HG03108 (cell line): ENCODE measurements around the gene FGF11.
A peak's percentile ranks its signal among the peaks of the same experiment; 100 is the strongest.

ENCODE experiments used
- ATAC-seq: cut with Tn5 transposase; IDR thresholded peaks from one replicate; pipeline ENCODE4 v1.9.1; 2021; ENCODE audit warnings: moderate library complexity; ENCODE audit not compliant: unreplicated experiment

Gene FGF11

GRCh38 chr17:7439462-7440112, at the start of gene FGF11:
TSS of gene FGF11 (plus strand) at chr17:7439512. CDS start at chr17:7439621, 109 bp downstream.
- no peak for ATAC-seq

- no peak for ATAC-seq
Observed at GRCh38 chr17:7389924-7390910, 49.1 kb upstream of the FGF11 start.

DNA sequence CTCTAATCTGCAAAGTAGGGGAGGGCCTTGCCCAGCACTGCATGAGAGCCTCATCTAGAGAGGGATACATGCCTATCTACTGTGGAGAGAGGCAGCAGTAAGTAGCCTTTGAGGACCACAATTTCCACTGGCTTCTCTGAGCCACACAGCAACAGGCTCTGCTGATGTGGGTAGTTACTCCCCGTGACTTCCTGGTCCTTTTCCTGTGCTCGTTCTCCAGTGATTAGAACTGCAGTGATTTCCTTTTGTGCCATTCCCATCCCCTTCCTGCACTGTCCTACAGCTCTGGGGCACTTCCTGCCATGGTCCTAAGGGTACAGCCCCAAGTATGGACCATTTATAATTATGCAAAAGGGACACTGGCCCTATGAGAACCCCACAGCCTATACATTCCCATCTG, 48.0 kb upstream of the FGF11 start:
- no peak for ATAC-seq

DNA sequence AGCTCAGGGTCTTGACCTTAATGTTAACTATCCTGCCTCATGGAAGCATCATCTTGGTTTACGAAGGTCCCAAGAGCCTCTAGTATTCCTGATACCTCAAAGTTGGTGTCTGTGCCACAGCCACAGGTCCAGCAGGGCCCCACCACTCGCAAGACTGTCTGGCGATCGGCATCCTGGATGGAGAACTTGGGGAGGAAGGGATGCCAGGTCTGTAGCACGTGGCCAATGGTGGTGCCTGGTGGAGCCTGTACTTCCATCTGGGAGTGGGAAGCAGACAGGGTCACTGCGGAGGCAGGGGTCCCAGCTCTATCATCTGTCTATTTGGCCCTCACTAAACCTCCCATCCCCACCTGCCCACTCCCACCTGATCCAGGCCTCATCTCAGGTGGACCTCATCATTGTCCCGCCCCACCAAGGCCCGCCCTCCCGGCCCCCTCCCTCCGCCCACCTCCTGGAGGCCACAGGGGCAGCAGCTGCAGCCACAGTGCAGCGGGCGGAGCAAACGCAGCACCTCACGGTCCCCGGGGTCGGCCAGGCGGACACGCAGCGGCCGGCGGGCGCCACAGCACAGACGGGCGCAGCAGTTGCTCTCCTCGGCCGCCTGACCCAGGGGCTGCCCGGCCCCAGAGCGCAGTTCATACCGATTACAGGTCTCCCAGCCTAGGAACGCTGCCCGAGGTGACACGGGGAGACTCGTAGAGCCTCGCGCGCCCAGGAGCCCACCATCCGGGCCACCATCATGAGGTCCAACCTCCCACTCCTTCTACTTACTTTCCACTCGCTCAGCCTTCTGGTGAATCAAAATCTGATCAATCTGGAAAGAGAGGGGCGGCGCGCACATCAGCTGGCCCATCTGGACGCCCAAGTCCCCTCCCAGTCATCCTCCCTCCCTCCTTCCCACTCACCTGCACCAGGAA, 46.4 kb upstream of the FGF11 start:
- ATAC-seq, result no peak

GRCh38 chr17:7393613-7394451, 45.5 kb upstream of the FGF11 start:
- ATAC-seq, result peak; percentile 40

GRCh38 chr17:7394452-7395191, 44.7 kb upstream of the FGF11 start, which contains the start of gene PLSCR3:
TSS of gene PLSCR3 (minus strand) at chr17:7394525. CDS start at chr17:7394110, 415 bp downstream.
- peak; percentile 68 for ATAC-seq

GRCh38 chr17:7396147-7396546, 43.2 kb upstream of the FGF11 start:
- ATAC-seq, result no peak

DNA sequence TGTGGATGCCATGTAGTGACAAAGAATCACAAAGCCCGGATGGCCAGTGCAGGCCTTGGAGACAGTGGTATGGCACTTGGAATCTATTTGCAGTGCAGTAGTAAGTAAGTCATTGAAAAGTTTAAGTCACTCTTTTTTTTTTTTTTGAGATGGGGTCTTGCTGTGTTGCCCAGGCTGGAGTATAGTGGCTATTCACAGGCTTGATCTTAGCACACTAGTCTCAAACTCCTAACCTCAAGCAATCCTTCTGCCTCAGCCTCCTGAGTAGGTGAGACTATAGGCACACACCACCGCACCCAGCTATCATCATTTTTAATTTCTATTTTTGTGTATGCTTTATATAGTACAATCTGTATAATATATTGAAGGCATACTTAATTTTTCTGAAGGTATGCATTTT, 40.7 kb upstream of the FGF11 start:
- no peak for ATAC-seq

- no peak for ATAC-seq
Observed at GRCh38 chr17:7403043-7403726, 36.1 kb upstream of the FGF11 start.

DNA sequence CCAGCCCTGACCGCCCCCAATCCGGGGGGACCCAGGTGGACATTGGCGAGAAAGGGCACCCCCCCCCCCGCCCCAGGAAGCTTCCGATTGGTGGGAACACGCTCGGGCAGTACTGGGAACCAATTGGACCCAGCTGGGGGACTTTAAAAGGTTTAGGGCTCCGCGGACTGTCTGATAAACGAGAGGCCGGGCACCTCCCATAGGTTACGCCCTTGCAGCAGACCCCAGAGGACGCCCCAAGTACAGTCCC, 35.7 kb upstream of the FGF11 start:
- ATAC-seq, result no peak

DNA sequence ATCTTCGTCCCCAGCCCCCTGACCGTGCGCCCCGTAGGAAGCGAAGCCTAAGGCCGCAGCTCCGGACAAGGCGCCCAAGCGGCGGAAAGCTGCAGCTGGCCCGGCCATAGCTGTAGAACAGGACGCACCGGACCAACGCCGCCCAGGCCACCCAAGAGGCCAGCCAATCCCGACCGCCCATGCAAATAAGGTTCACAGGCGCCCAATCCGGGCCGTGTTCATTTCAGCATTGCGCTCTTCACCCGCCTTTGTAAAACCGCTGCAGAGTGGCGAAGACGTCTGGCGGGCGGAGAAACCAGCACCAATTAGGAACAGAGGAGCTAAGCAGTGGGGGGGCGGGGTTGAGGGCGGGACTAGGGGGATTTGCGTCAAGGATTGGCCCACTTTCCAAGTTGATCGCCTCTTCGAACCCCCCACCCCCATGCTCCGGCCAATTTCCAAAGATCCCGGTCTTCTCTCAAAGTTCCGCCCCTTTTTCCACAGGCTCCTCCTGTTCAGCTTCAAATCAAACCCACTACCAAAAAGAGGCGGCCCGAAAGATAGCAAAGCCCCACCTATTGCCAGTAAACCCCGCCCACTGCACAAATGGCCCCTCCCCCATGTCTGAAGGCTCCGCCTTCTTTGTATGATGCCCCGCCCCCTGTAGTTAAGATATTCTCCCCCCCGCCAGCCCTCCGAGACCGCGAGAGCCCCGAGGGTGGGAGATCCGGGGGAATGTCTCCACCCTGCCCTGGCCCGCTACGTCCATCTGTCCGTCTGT, 35.2 kb upstream of the FGF11 start, which contains the start of gene TMEM256:
TSS of gene TMEM256 (minus strand) at position 121 of the 760 bp plus-strand sequence. CDS start at position 108, 13 bp downstream.
- peak; percentile 89 for ATAC-seq

- peak; percentile 14 for ATAC-seq
Observed at GRCh38 chr17:7404737-7405349, 34.5 kb upstream of the FGF11 start.

DNA sequence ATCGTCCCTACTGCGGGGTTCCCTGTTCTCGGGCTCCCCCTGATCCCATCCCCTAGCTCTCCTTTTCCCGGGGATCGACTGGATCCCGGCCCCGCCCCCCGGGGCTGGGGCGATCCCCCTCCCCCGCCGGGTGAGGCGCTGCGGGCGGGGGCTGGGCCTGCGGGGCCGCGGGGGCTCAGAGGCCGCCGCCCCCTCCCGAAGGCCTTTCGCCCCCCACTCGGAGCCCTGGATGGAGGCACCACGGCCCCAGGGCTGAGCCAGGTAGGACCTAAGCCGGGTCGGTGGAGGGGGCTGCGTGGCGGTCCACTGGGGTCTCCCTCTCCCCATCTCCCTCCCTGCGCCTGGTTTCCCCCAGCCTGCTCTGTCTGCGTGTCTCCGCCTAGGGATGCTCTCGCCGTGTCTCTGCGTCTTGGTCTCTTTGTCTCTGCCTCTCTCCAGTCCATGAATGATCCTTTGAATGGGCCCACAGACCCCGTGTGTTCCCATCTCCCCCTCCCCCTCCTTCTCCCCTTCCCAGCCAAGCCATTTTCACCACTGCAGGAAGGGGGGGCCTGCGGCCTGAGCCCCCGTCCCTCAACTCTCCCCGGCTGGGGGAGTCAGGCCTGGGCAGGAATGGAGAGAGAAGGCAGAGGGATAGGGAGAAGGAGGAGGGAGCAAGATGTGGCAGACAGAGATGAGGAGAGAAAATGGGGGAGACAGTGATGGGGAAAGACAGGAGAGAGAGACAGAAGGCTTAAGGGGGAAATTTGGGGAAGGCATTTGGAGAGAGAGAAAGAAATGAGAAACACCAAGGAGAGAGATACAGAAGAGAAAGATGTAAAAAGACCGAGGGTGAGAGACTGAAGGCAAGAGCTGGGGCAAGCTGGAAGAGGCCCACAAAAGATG, 33.7 kb upstream of the FGF11 start:
- no peak for ATAC-seq

DNA sequence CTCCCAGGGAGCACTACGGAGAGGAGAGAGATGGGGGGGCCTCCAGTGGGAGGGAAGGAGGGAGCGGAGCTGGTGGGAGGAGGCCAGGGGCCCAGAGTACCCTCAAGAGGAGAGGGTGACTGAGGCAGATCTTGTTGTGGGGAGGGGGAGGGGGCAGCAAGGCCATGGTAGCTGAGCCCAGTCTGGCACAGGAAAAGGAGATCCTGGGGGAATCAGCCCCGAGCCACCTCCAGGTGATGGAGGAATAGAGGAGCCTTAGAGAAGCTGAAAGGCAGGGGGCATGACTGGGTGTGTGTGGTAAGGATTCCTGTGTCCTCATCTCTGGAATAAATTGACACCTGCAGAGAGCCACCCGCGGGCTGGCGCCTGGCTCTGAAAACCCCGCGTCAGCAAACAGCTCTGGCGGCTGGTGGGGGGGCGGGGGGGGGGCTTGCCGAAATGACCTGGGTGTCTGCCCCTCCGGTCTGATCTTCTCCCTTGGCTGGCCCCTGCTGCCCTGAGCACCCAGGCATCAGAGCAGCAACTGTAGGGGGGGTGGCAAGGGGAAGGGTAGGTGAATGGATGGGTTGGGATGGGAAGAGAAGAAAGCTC, 33.0 kb upstream of the FGF11 start:
- no peak for ATAC-seq

DNA sequence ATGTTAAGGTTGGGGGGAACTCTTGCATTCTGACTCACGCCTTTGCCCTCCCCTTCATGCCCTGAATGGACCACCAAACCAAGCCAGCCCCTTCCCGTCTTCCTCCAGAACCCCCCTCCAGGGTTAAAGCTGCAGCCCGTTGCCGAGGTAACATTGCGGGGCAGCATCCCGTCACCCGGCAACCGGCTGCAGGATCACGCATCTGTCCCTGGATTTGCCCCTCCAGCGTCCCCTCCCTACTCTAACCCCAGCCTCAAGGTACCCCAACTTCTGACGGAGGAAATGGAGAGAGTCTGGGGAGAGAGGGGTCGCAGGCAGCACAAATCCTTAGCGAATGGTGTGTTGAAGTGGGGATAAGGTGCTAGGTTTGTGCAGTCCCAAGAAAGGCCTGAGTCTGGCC, 32.2 kb upstream of the FGF11 start:
- no peak for ATAC-seq

- ATAC-seq, result no peak
Observed at GRCh38 chr17:7407485-7408251, 31.6 kb upstream of the FGF11 start, which contains the start of gene NLGN2. TSS of gene NLGN2 (plus strand) at chr17:7407845. CDS start at chr17:7408256, 411 bp downstream.
